Stimulated activated CD8-positive, alpha-beta memory T cell treated with anti-CD3 and anti-CD28 coated beads, Interleukin-12 subunit alpha, Interleukin-12 subunit beta, amount 100 ng/mL, for 4 hours (primary cell): ENCODE measurements around the gene PDK2.

ENCODE experiments used
- DNase-seq: peaks from one replicate; pipeline ENCODE4 v3.0.0-alpha.2; 2020; ENCODE audit warnings: low read depth

Gene PDK2

GRCh38 chr17:50079334-50080095, 15.6 kb upstream of the PDK2 start:
- no peak for DNase-seq

- no peak for DNase-seq
Observed at GRCh38 chr17:50080096-50080480, 15.1 kb upstream of the PDK2 start.

GRCh38 chr17:50080827-50081226, 14.3 kb upstream of the PDK2 start:
- DNase-seq: no peak

GRCh38 chr17:50081757-50082156, 13.4 kb upstream of the PDK2 start:
- no peak for DNase-seq

- peak; percentile 51 for DNase-seq
Observed at GRCh38 chr17:50087246-50087911, 7.8 kb upstream of the PDK2 start.

GRCh38 chr17:50087912-50088405, 7.2 kb upstream of the PDK2 start:
- no peak for DNase-seq

- no peak for DNase-seq
Observed at GRCh38 chr17:50088952-50089825, 6.0 kb upstream of the PDK2 start.

GRCh38 chr17:50090071-50090470, 5.1 kb upstream of the PDK2 start:
- no peak for DNase-seq

GRCh38 chr17:50090971-50091917, 3.9 kb upstream of the PDK2 start:
- no peak for DNase-seq

- DNase-seq: no peak
Observed at GRCh38 chr17:50091918-50092285, 3.2 kb upstream of the PDK2 start.

GRCh38 chr17:50093246-50093645, 1.9 kb upstream of the PDK2 start:
- DNase-seq: no peak

GRCh38 chr17:50093807-50094206, 1.3 kb upstream of the PDK2 start:
- no peak for DNase-seq

- DNase-seq: peak; percentile 70
Observed at GRCh38 chr17:50094243-50094752, 853 bp upstream of the PDK2 start.

- no peak for DNase-seq
Observed at GRCh38 chr17:50095626-50096037, 481 bp downstream of the PDK2 start.

- no peak for DNase-seq
Observed at GRCh38 chr17:50096092-50096491, 941 bp downstream of the PDK2 start.

- no peak for DNase-seq
Observed at GRCh38 chr17:50096758-50097157, 1.6 kb downstream of the PDK2 start.

GRCh38 chr17:50097455-50097854, 2.3 kb downstream of the PDK2 start:
- no peak for DNase-seq

GRCh38 chr17:50097926-50098325, 2.8 kb downstream of the PDK2 start:
- DNase-seq: no peak

GRCh38 chr17:50098583-50098982, 3.4 kb downstream of the PDK2 start:
- no peak for DNase-seq

GRCh38 chr17:50099003-50099402, 3.9 kb downstream of the PDK2 start:
- no peak for DNase-seq

- DNase-seq: no peak
Observed at GRCh38 chr17:50100480-50100883, 5.3 kb downstream of the PDK2 start.
